GM12878 (cell line): Measurements from ENCODE around the gene GSAP. TPM values are rescaled to one million over a fixed set of nuclear protein-coding genes. Genes with fewer than 3 reads are reported as not detected.

Experiments used
- ATAC-seq: fragments of 200-7000 bp; cut with Tn5 transposase; 3 replicates; pipeline ENCODE4 v1.9.1; 2020; ENCODE audit warnings: mild to moderate bottlenecking, moderate library complexity
- BruUV-seq: library from RNA; stranded (reverse); fragments of 400-500 nt; replicated peaks from 2 replicates; lab custom pipeline; 2021; lab: Mats Ljungman, UMichigan
- CTCF ChIA-PET: fragments of 300-600 bp; sonication (Branson Sonifier 250); formaldehyde crosslinking; extraction: SDS; loops from one replicate; lab custom pipeline; 2021; ENCODE audit warnings: inconsistent platforms; lab: Yijun Ruan, JAX
- POLR2A ChIA-PET: fragments of 350-600 bp; formaldehyde crosslinking; extraction: SDS; loops from one replicate; lab custom pipeline; 2021; ENCODE audit warnings: inconsistent platforms; lab: Charles Lee
- RAD21 ChIA-PET: fragments of 300-600 bp; sonication (Branson Sonifier 250); formaldehyde crosslinking; loops from one replicate; lab custom pipeline; 2023; ENCODE audit warnings: antibody characterized with exemption; ENCODE audit not compliant: unreplicated experiment; lab: Charles Lee
- SMC1A ChIA-PET: fragments of 300-600 bp; sonication (Branson Sonifier 250); formaldehyde crosslinking; loops from one replicate; lab custom pipeline; 2023; ENCODE audit not compliant: unreplicated experiment, uncharacterized antibody; lab: Charles Lee
- DNase-seq: peaks from one replicate; pipeline ENCODE4 v3.0.0-alpha.2; 2011; ENCODE audit warnings: low read depth, low spot score
- FAIRE-seq: peaks from 3 replicates; lab custom pipeline; 2011; peaks lifted over from hg19 to GRCh38; lab: Jason Lieb, UNC
- H2AFZ ChIP-seq: 2 replicates; pipeline ENCODE4 v1.6.0; 2011; ENCODE audit warnings: low read depth, low read length, control low read depth; ENCODE audit not compliant: control insufficient read depth
- H3K27ac ChIP-seq: 2 replicates; pipeline ENCODE4 v1.5.1; 2011; ENCODE audit warnings: control low read depth; ENCODE audit not compliant: control insufficient read depth, insufficient read depth
- H3K27me3 ChIP-seq, 2 experiments: replicated peaks in 1 of 2; 2 replicates each; pipeline versions ENCODE4 v1.6.0 to v1.6.1; 2011; ENCODE audit warnings: low read length in 1 of 2; ENCODE audit not compliant: control insufficient read depth in 2 of 2, insufficient read depth in 2 of 2
- H3K36me3 ChIP-seq, 2 experiments: 2 replicates each; pipeline ENCODE4 v1.5.1; 2011; ENCODE audit warnings: low read length in 1 of 2; ENCODE audit not compliant: control insufficient read depth in 2 of 2, insufficient read depth in 2 of 2
- H3K4me1 ChIP-seq: 2 replicates; pipeline ENCODE4 v1.6.1; 2011; ENCODE audit warnings: mild to moderate bottlenecking, low read length, moderate library complexity, mixed read lengths; ENCODE audit not compliant: control insufficient read depth, insufficient read depth
- H3K4me2 ChIP-seq: 2 replicates; pipeline ENCODE4 v1.6.0; 2011; ENCODE audit warnings: control low read depth; ENCODE audit not compliant: control insufficient read depth, insufficient read depth
- H3K4me3 ChIP-seq: fragments of 200-600 bp; sonication (generic); 2 replicates; pipeline ENCODE4 v1.5.1; 2016
- H3K79me2 ChIP-seq: 2 replicates; pipeline ENCODE4 v1.6.0; 2011; ENCODE audit warnings: low read length; ENCODE audit not compliant: control insufficient read depth, insufficient read depth
- H3K9ac ChIP-seq: 2 replicates; pipeline ENCODE4 v1.8.0; 2011; ENCODE audit warnings: low read length, control low read depth, mixed read lengths; ENCODE audit not compliant: control insufficient read depth, insufficient read depth
- H3K9me3 ChIP-seq: replicated peaks from 3 replicates; pipeline ENCODE4 v1.5.1; 2011; ENCODE audit warnings: mild to moderate bottlenecking, low read length; ENCODE audit not compliant: control insufficient read depth, insufficient read depth
- H4K20me1 ChIP-seq: 2 replicates; pipeline ENCODE4 v1.6.0; 2011; ENCODE audit not compliant: control insufficient read depth, insufficient read depth
- ATF2 ChIP-seq: IDR thresholded peaks from 2 replicates; pipeline ENCODE4 v1.6.1; 2012; ENCODE audit warnings: low read length, inconsistent platforms
- CBFB ChIP-seq: IDR thresholded peaks from 2 replicates; pipeline ENCODE4 v1.6.1; 2016; ENCODE audit warnings: antibody characterized with exemption, low read depth
- GABPA ChIP-seq: IDR thresholded peaks from 2 replicates; pipeline ENCODE4 v1.6.1; 2014; ENCODE audit warnings: antibody characterized with exemption, low read depth, mild to moderate bottlenecking, inconsistent platforms
- HSF1 ChIP-seq: fragments of 150-350 bp; IDR thresholded peaks from 2 replicates; pipeline ENCODE4 v1.6.1; 2014; ENCODE audit warnings: mild to moderate bottlenecking, low read depth, low read length
- NR2C1 ChIP-seq: fragments of 450-650 bp; IDR thresholded peaks from 2 replicates; pipeline ENCODE4 v1.6.1; 2017; ENCODE audit warnings: antibody characterized with exemption, mild to moderate bottlenecking, moderate library complexity
- RBBP5 ChIP-seq: fragments of 200-600 bp; sonication (generic); conservative IDR thresholded peaks from 2 replicates; pipeline ENCODE4 v1.6.1; 2016
- RELB ChIP-seq: fragments of 450-650 bp; IDR thresholded peaks from 2 replicates; pipeline ENCODE4 v1.6.1; 2017; ENCODE audit warnings: low read depth, mild to moderate bottlenecking, moderate library complexity
- REST ChIP-seq: IDR thresholded peaks from 2 replicates; pipeline ENCODE4 v1.6.1; 2012; ENCODE audit warnings: mild to moderate bottlenecking, low read depth, low read length
- SUPT20H ChIP-seq: IDR thresholded peaks from 2 replicates; pipeline ENCODE4 v1.6.1; 2011; ENCODE audit warnings: low read depth, mild to moderate bottlenecking, low read length, moderate library complexity, borderline replicate concordance; ENCODE audit not compliant: control insufficient read depth
- TBL1XR1 ChIP-seq: IDR thresholded peaks from 2 replicates; pipeline ENCODE4 v1.6.1; 2012; ENCODE audit warnings: low read depth, low read length, improper control_type of control experiment
- ZNF687 ChIP-seq: fragments of 450-650 bp; IDR thresholded peaks from 2 replicates; pipeline ENCODE4 v1.6.1; 2017; ENCODE audit warnings: mild to moderate bottlenecking, moderate library complexity
- WGBS: methylation state at CpG from one replicate; pipeline ENCODE4 v1.1.6; 2016; ENCODE audit warnings: low lambda C conversion rate; ENCODE audit not compliant: insufficient replicate concordance, insufficient coverage; ENCODE audit errors: missing lambda C conversion rate; 5-methylcytosine and 5-hydroxymethylcytosine counted together
- in situ Hi-C: fragments of 300-500 bp; cut with MboI; formaldehyde crosslinking; loops from 9 replicates; pipeline ENCODE4 v1.14.3; 2018; ENCODE audit warnings: mixed read lengths
- intact Hi-C: fragments of 100-400 bp; cut with micrococcal nuclease; formaldehyde crosslinking; loops from one replicate; pipeline ENCODE4 v1.14.2; 2022; ENCODE audit not compliant: unreplicated experiment
- polyA plus RNA-seq, 11 experiments: library from polyadenylated mRNA; depleted of rRNA in 4 of 11; unstranded in 6 of 11; stranded (reverse) in 5 of 11; fragments of >200 nt; fragmentation: Nextera tagmentation in 4 of 11; fragmentation: Illumina TruSeq in 1 of 11; extraction: Ambion mirVana in 4 of 11; extraction: Trizol in 1 of 11; gene quantifications; 1 replicate in 1 of 11; 2 replicates in 10 of 11; pipeline versions ENCODE4 v1.2.1 to v1.2.3, GENCODE V29; 2011 to 2016; ENCODE audit warnings: inconsistent platforms in 2 of 11, missing spikeins in 2 of 11, low read depth in 1 of 11
- total RNA-seq, 4 experiments: library from RNA; depleted of rRNA in 3 of 4; stranded (reverse); fragments of >200 nt in 3 of 4; fragmentation: Illumina TruSeq in 1 of 4; extraction: Trizol in 1 of 4; gene quantifications; 2 replicates each; pipeline versions ENCODE4 v1.2.1 to v1.2.3, GENCODE V29; 2013 to 2021

Gene GSAP
- total and polyA plus RNA-seq, 10 of the 15 experiments (the other 5 are each of a cell fraction or from before 2014, with no cell fraction given) = 6.6 to 38.1 (median 21.8) TPM

GRCh38 chr7:77461246-77461645, 45.1 kb upstream of the GSAP start:
- Histone ChIP-seq H3K27ac (no peak overlapping the region), H3K79me2 (no peaks in the 10 kb centered on the region), H3K4me1 (peaks cover 23% of the 10 kb centered on the region), H3K27me3 (no peaks in the 10 kb centered on the region), H2AFZ (no peak overlapping the region), H3K36me3 (no peaks in the 10 kb centered on the region), H3K4me2 (no peak overlapping the region), H3K9me3 (no peaks in the 10 kb centered on the region)
- in situ Hi-C loops = no loop called here
- POLR2A ChIA-PET = interaction anchor here (0.7 kb wide), 1 partner anchor 386 kb away, joined by 3 read pairs; no protein-coding TSS in a partner anchor
- no TSS peak for BruUV-seq
- FAIRE-seq (no peak), ATAC-seq (no peak)
- WGBS = 92% methylated on average over 3 of the region's 3 CpGs
- SMC1A ChIA-PET = interaction anchor here (0.9 to 1.5 kb wide), 5 partner anchors 16 to 64 kb away, joined by 3 to 5 read pairs (median 3); no protein-coding TSS in a partner anchor
- RAD21 ChIA-PET = no interaction called here
- no peak for TF ChIP-seq REST
- TF ChIP-seq NR2C1 = no peak
- TF ChIP-seq SUPT20H = no peak
- TF ChIP-seq RELB = no peak
- no peak for TF ChIP-seq CBFB
- no peak for TF ChIP-seq RBBP5
- TF ChIP-seq GABPA = no peak
- no peak for TF ChIP-seq TBL1XR1
- TF ChIP-seq ATF2 = no peak
- no peak for TF ChIP-seq HSF1
- no peak for TF ChIP-seq ZNF687
- TF ChIP-seq, all 136 proteins: peak for 0
- no peak overlapping the region for H3K9ac ChIP-seq
- DNase-seq = no peak
- intact Hi-C loops = loop anchor here (5.0 kb wide), 2 partner anchors 44 to 76 kb away; partner anchors contain the start of genes GSAP and PTPN12
- H3K4me3 ChIP-seq = no peak overlapping the region
- CTCF ChIA-PET = interaction anchor here (1.2 kb wide), 1 partner anchor 33 kb away, joined by 3 read pairs; no protein-coding TSS in a partner anchor
- no peaks in the 10 kb centered on the region for H4K20me1 ChIP-seq
